Mucosa of descending colon (tissue), 3 donors: Measurements from ENCODE around the gene EIF2B4. TPM values are rescaled to one million over a fixed set of nuclear protein-coding genes. Genes with fewer than 3 reads are reported as not detected.
A peak's percentile ranks its signal among the peaks of the same experiment; 100 is the strongest.

Experiments used
- ATAC-seq: fragments of 200-7000 bp; cut with Tn5 transposase; one replicate; pipeline ENCODE4 v1.9.1; 2020; ENCODE audit warnings: mild to moderate bottlenecking, moderate library complexity
- DNase-seq, 3 donors: peaks; one replicate each; pipeline ENCODE4 v3.0.0-alpha.2; 2020
- H3K36me3 ChIP-seq: fragments of 200-600 bp; one replicate; pipeline ENCODE4 v1.8.0; 2021; ENCODE audit warnings: low read depth, mild to moderate bottlenecking
- H3K4me1 ChIP-seq: fragments of 200-600 bp; one replicate; pipeline ENCODE4 v1.8.0; 2021; ENCODE audit warnings: low read depth, mild to moderate bottlenecking
- H3K4me3 ChIP-seq: fragments of 200-600 bp; one replicate; pipeline ENCODE4 v1.8.0; 2021; ENCODE audit warnings: mild to moderate bottlenecking
- H3K9me3 ChIP-seq: fragments of 200-600 bp; one replicate; pipeline ENCODE4 v1.8.0; 2021; ENCODE audit warnings: mild to moderate bottlenecking
- CTCF ChIP-seq: fragments of 200-600 bp; IDR thresholded peaks from one replicate; pipeline ENCODE4 v1.8.0; 2022; ENCODE audit warnings: antibody characterized with exemption, mild to moderate bottlenecking
- intact Hi-C, 2 donors: fragments of 100-400 bp; cut with DNase I in 1 of 2; cut with micrococcal nuclease in 1 of 2; formaldehyde crosslinking; loops; one replicate each; pipeline versions ENCODE4 v1.11.0 to v1.11.1; 2022; cut with DNase I, micrococcal nuclease
- total RNA-seq, 3 donors: library from RNA; stranded (reverse); fragmentation: NEBNext Ultra II Directional in 2 of 3; extraction: Animal tissue kit (Norgen Biotek cat#: 25700) in 2 of 3; gene quantifications; one replicate each; pipeline versions ENCODE4 v1.2.1 to v1.2.4, GENCODE V29; 2021 to 2023
- donor health status: DM: no; HTN: no; CAD: no; lungs with moderate emphysema.
- donor health status: DM: no; HTN: no; CAD: no.
- donor health status: DM: no; HTN: yes; CAD: no.

EIF2B4 gene
- total RNA-seq, 3 donors from 2014 or later = 31.4 to 59.9 (median 34.0) TPM

GRCh38 chr2:27336173-27336572 lies 34.0 kb downstream of the EIF2B4 start:
- DNase-seq (no peak), ATAC-seq (no peak)
- no peak overlapping the region for H3K4me3 ChIP-seq
- peaks cover 16% of the 10 kb centered on the region for H3K36me3 ChIP-seq
- H3K4me1 ChIP-seq = no peaks in the 10 kb centered on the region
- intact Hi-C loops = no loop called here
- TF ChIP-seq CTCF = no peak
- no peaks in the 10 kb centered on the region for H3K9me3 ChIP-seq

GRCh38 chr2:27335311-27335710 lies 34.8 kb downstream of the EIF2B4 start:
- intact Hi-C loops = no loop called here
- Histone ChIP-seq H3K4me1 (no peaks in the 10 kb centered on the region), H3K9me3 (no peaks in the 10 kb centered on the region), H3K36me3 (peaks cover 8% of the 10 kb centered on the region), H3K4me3 (no peak overlapping the region)
- TF ChIP-seq CTCF = no peak
- no peak for DNase-seq
- no peak for ATAC-seq

GRCh38 chr2:27324720-27325119 lies 45.4 kb downstream of the EIF2B4 start:
- TF ChIP-seq CTCF = no peak
- no peak for DNase-seq
- Histone ChIP-seq H3K36me3 (peaks cover 12% of the 10 kb centered on the region), H3K4me3 (no peak overlapping the region), H3K4me1 (peaks cover 9% of the 10 kb centered on the region), H3K9me3 (no peaks in the 10 kb centered on the region)
- ATAC-seq = no peak
- intact Hi-C loops = no loop called here

- Histone ChIP-seq H3K36me3 (peaks cover 12% of the 10 kb centered on the region), H3K4me3 (peak overlapping the region; percentile 62), H3K4me1 (peaks cover 9% of the 10 kb centered on the region), H3K9me3 (no peaks in the 10 kb centered on the region)
- DNase-seq (peak in 1 of 3 donors; percentile 12), ATAC-seq (peak; percentile 5)
- intact Hi-C loops = no loop called here
- TF ChIP-seq CTCF = no peak
Measured at GRCh38 chr2:27323596-27324285, 46.4 kb downstream of the EIF2B4 start.

GRCh38 chr2:27322766-27323595 lies 47.2 kb downstream of the EIF2B4 start, which contains the start of gene MPV17:
Gene MPV17 (minus strand): TSS chr2:27323097. CDS start chr2:27322517, 580 bp downstream.
- TF ChIP-seq CTCF = no peak
- peaks cover 9% of the 10 kb centered on the region for H3K4me1 ChIP-seq
- DNase-seq (peak; percentile 94 to 95 (median 95)), ATAC-seq (peak; percentile 96)
- H3K4me3 ChIP-seq = peak within 1 kb of the TSS; percentile 62
- H3K9me3 ChIP-seq = no peaks in the 10 kb centered on the region
- peaks cover 11% of the 10 kb centered on the region for H3K36me3 ChIP-seq
- intact Hi-C loops = no loop called here
